Uterus (tissue), 4 donors: Measurements from ENCODE around the gene SPRR3. TPM values are rescaled to one million over a fixed set of nuclear protein-coding genes. Genes with fewer than 3 reads are reported as not detected.

ENCODE experiments used
- DNase-seq, 2 donors: peaks; one replicate each; pipeline ENCODE4 v3.0.0-alpha.2; 2019 to 2020
- H3K27ac ChIP-seq, 2 donors: fragments of 200-600 bp; sonication (generic); 1 replicate in 1 of 2; 2 replicates in 1 of 2; pipeline ENCODE4 v1.5.1; 2016 to 2018
- H3K27me3 ChIP-seq, 2 donors: fragments of 200-600 bp; sonication (generic); one replicate each; pipeline ENCODE4 v1.5.1; 2018 to 2019; ENCODE audit warnings: control low read depth in 1 of 2
- H3K36me3 ChIP-seq, 2 donors: fragments of 200-600 bp; sonication (generic); one replicate each; pipeline ENCODE4 v1.5.1; 2019; ENCODE audit warnings: control low read depth in 1 of 2
- H3K4me1 ChIP-seq, 2 donors: fragments of 200-600 bp; sonication (generic); one replicate each; pipeline ENCODE4 v1.5.1; 2018 to 2019; ENCODE audit warnings: control low read depth in 1 of 2
- H3K4me3 ChIP-seq, 2 donors: fragments of 200-600 bp; sonication (generic); 1 replicate in 1 of 2; 2 replicates in 1 of 2; pipeline ENCODE4 v1.5.1; 2018 to 2019; ENCODE audit warnings: mild to moderate bottlenecking in 1 of 2
- H3K9me3 ChIP-seq, 2 donors: fragments of 200-600 bp; sonication (generic); one replicate each; pipeline ENCODE4 v1.5.1; 2019; ENCODE audit warnings: control low read depth in 1 of 2
- POLR2A ChIP-seq, 2 donors: fragments of 450-650 bp; IDR thresholded peaks; one replicate each; pipeline ENCODE4 v1.6.1; 2016; ENCODE audit warnings: antibody characterized with exemption in 2 of 2, mild to moderate bottlenecking in 1 of 2, moderate library complexity in 1 of 2
- intact Hi-C: fragments of 100-400 bp; cut with DNase I; formaldehyde crosslinking; loops from one replicate; pipeline ENCODE4 v1.15.1; 2023; ENCODE audit warnings: low total_unique reads
- total RNA-seq, 4 donors: library from RNA; depleted of rRNA in 3 of 4; stranded (reverse); fragments of >200 nt in 3 of 4; gene quantifications; one replicate each; pipeline versions ENCODE4 v1.1.0 to v1.2.4, GENCODE V29; 2014 to 2023
- TF ChIP-seq, protein P1 (sequence below), 4 experiments: fragments of 200-600 bp in 2 of 4; fragments of 450-650 bp in 2 of 4; sonication (generic) in 2 of 4; IDR thresholded peaks; one replicate each; pipeline ENCODE4 v1.5.1; 2016 to 2019; ENCODE audit warnings: antibody characterized with exemption in 4 of 4, mild to moderate bottlenecking in 2 of 4, moderate library complexity in 1 of 4
- donor health status: DM: yes; HTN: yes; CAD: no.

SPRR3 gene, protein sequence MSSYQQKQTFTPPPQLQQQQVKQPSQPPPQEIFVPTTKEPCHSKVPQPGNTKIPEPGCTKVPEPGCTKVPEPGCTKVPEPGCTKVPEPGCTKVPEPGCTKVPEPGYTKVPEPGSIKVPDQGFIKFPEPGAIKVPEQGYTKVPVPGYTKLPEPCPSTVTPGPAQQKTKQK
- under 1 TPM in 2 of 4 donors, not detected in 2; 0.69 to 0.70 TPM for total RNA-seq

DNA sequence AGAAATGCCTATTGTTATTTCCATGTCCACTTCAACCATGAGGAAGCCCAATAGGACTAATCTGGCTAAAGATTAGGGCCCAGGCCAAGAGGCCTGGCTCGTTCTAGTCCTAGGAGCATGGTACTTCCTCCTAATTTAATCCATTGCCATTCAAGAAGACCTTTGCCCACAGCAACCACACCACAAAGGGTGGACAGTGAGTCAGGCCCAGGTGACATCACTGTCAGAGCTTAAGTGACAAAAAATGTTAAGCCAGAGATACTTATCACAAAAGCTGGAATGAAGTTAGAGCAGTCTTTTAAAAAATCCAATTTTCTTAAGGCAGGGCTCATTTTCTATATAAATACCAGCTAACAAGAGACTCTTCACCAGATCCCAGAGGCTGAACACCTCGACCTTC is at the start of gene SPRR3:
Gene SPRR3, plus strand, starts transcription at position 368 of the 400 bp plus-strand sequence. CDS start 1,272 bp downstream, outside the sequence.
- Histone ChIP-seq H3K4me1 (no peaks in the 10 kb centered on the region), H3K9me3 (no peaks in the 10 kb centered on the region), H3K36me3 (no peaks in the 10 kb centered on the region), H3K4me3 (no peak within 1 kb of the TSS), H3K27me3 (no peaks in the 10 kb centered on the region), H3K27ac (no peak within 1 kb of the TSS)
- intact Hi-C loops: no loop called here
- TF ChIP-seq, protein P1, sequence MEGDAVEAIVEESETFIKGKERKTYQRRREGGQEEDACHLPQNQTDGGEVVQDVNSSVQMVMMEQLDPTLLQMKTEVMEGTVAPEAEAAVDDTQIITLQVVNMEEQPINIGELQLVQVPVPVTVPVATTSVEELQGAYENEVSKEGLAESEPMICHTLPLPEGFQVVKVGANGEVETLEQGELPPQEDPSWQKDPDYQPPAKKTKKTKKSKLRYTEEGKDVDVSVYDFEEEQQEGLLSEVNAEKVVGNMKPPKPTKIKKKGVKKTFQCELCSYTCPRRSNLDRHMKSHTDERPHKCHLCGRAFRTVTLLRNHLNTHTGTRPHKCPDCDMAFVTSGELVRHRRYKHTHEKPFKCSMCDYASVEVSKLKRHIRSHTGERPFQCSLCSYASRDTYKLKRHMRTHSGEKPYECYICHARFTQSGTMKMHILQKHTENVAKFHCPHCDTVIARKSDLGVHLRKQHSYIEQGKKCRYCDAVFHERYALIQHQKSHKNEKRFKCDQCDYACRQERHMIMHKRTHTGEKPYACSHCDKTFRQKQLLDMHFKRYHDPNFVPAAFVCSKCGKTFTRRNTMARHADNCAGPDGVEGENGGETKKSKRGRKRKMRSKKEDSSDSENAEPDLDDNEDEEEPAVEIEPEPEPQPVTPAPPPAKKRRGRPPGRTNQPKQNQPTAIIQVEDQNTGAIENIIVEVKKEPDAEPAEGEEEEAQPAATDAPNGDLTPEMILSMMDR (IDR thresholded peaks at IDR 0.05): no peak
- no peak for TF ChIP-seq POLR2A (IDR thresholded peaks at IDR 0.05)
- DNase-seq: no peak

DNA sequence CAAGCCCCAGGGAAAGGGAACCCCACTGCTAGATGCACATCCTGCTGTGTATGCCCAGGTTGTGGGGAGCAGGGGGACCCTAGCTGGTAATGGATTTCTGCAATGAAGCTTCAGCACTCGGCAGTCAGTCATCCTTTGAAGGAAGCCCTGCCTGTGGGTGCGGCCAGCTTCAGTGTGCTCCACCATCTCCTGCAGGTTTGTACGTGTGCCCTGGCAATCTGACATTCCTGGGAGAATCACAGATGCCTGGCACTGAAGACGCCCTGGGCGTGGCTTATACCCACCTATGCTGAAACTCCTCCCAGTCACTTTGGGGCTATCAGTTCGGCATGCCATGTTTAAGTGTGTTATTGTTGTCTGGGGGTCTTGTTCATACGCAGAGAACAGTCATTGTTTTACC is 47.8 kb upstream of the SPRR3 start:
- no peaks in the 10 kb centered on the region for H3K9me3 ChIP-seq
- no peak for DNase-seq
- no peak for TF ChIP-seq POLR2A (IDR thresholded peaks at IDR 0.05)
- TF ChIP-seq, protein P1 (IDR thresholded peaks at IDR 0.05): no peak
- no peak overlapping the region for H3K4me3 ChIP-seq
- H3K36me3 ChIP-seq: no peaks in the 10 kb centered on the region
- no peaks in the 10 kb centered on the region for H3K4me1 ChIP-seq
- intact Hi-C loops: no loop called here
- no peak overlapping the region for H3K27ac ChIP-seq
- no peaks in the 10 kb centered on the region for H3K27me3 ChIP-seq

DNA sequence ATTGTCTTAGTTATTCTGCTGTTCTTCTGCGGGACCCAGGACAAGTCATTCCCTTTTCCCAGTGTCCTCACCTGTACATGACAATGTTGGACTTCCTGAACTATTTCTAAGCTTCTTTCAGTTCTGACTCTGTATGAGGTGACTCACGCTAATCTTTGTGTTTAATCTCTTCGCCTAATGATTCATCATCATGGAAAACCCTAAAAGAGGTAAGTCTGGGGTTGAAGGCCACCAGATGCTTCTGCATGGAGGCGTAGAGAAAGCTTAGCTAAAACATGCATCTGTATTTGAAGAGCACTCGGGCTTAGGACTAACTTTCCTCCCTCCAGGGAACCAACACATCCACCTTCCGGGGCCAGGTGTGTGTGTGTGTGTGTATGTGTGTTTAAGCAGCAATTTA is 47.1 kb upstream of the SPRR3 start:
- H3K36me3 ChIP-seq: no peaks in the 10 kb centered on the region
- intact Hi-C loops: no loop called here

DNA sequence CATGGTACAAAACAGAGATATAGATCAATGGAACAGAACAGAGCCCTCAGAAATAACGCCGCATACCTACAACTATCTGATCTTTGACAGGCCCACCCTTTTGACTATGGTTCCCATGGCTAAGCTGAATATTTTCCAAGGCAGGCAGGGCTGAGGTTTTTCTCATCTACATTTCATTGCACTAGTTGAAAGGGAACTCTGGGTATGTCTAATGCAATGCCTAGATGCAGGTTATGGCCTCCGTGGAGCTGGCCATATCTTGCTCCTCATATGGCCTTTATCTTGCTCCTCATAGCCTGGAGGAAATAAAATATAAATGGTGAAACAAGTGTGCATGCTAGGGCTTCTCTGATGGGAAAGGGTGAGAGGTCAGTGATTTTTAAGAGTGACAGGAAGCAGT is 44.0 kb upstream of the SPRR3 start:
- TF ChIP-seq POLR2A (IDR thresholded peaks at IDR 0.05): no peak
- TF ChIP-seq, protein P1 (IDR thresholded peaks at IDR 0.05): no peak

More for the DNA sequence above, 47.1 kb upstream of the SPRR3 start:
- no peak overlapping the region for H3K4me3 ChIP-seq
- H3K9me3 ChIP-seq: no peaks in the 10 kb centered on the region
- H3K4me1 ChIP-seq: no peaks in the 10 kb centered on the region
- H3K27ac ChIP-seq: no peak overlapping the region
- H3K27me3 ChIP-seq: no peaks in the 10 kb centered on the region
- no peak for TF ChIP-seq POLR2A (IDR thresholded peaks at IDR 0.05)
- TF ChIP-seq, protein P1 (IDR thresholded peaks at IDR 0.05): no peak
- DNase-seq: no peak

DNA sequence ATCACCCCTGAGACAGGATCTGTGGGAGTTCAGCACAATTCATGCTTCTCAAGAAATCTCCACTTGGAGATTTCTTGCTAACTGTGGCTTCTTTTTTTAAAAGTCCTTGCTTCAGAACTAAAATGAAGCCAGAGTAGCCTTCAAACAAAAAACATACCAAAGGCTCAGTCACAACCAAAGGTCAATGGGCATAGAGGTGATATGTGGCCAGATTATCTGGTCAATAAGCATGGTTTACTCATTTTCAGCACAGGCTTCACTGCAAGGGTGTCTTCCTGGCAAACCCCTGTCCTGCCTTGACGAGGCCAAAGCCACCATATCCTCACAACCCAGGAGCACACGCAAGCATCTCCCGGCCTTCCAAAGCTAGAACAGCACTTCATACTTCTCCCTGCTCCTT is 42.3 kb upstream of the SPRR3 start:
- intact Hi-C loops: no loop called here
- Histone ChIP-seq H3K4me3 (no peak overlapping the region), H3K4me1 (no peaks in the 10 kb centered on the region)

More for the DNA sequence above, 44.0 kb upstream of the SPRR3 start:
- Histone ChIP-seq H3K36me3 (no peaks in the 10 kb centered on the region), H3K27ac (no peak overlapping the region), H3K4me1 (no peaks in the 10 kb centered on the region), H3K9me3 (no peaks in the 10 kb centered on the region), H3K27me3 (no peaks in the 10 kb centered on the region), H3K4me3 (no peak overlapping the region)
- intact Hi-C loops: no loop called here
- no peak for DNase-seq

More for the DNA sequence above, 42.3 kb upstream of the SPRR3 start:
- Histone ChIP-seq H3K27me3 (no peaks in the 10 kb centered on the region), H3K36me3 (no peaks in the 10 kb centered on the region), H3K27ac (no peak overlapping the region), H3K9me3 (no peaks in the 10 kb centered on the region)
- DNase-seq: no peak
- TF ChIP-seq, protein P1 (IDR thresholded peaks at IDR 0.05): no peak
- no peak for TF ChIP-seq POLR2A (IDR thresholded peaks at IDR 0.05)
